ENCODE results near the gene FAM151B. TPM values are rescaled to one million over a fixed set of nuclear protein-coding genes. Genes with fewer than 3 reads are reported as not detected.

FAM151B gene
- total and polyA plus RNA-seq, 10 donors, result 0.35 to 6.6 (median 3.4) TPM

DNA sequence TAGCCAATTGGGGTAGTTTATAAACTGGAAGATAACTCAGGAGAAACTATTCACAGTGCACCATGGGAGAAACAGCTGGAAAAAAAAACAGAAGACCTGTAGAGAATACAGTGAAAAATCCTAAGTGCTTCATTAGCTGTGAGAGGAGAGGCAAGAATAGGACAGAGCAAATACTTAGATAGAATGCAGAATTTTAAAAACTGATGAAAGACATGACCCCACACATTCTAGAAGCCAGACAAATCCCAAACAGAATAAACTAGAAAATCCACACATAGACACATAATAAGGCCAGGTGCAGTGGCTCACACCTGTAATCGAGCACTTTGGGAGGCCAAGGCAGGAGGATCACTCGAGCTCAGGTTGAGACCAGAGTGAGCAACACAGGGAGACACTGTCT, 7.5 kb upstream of the FAM151B start:
- peaks cover 3 to 41% (median 31%) of the 10 kb centered on the region in 8 donors for H3K9me3 ChIP-seq
- no peaks in the 10 kb centered on the region for H3K27me3 ChIP-seq (replicated peaks in 1 of 7)
- peaks cover 0 to 49% (median 14%) of the 10 kb centered on the region in 6 donors for H3K36me3 ChIP-seq
- 95 to 100% (median 98%) methylated on average over 2 of the region's 2 CpGs for WGBS, 5 donors
- intact Hi-C loops (cut with DNase I; ENCODE audit: low total_unique reads), result loop anchor here (10.0 kb wide), 1 partner anchor 194 kb away; no protein-coding TSS in a partner anchor
- no peaks in the 10 kb centered on the region for H3K4me1 ChIP-seq
- no peak for TF ChIP-seq POLR2AphosphoS5 (IDR thresholded peaks at IDR 0.05)
- TF ChIP-seq, protein P1, sequence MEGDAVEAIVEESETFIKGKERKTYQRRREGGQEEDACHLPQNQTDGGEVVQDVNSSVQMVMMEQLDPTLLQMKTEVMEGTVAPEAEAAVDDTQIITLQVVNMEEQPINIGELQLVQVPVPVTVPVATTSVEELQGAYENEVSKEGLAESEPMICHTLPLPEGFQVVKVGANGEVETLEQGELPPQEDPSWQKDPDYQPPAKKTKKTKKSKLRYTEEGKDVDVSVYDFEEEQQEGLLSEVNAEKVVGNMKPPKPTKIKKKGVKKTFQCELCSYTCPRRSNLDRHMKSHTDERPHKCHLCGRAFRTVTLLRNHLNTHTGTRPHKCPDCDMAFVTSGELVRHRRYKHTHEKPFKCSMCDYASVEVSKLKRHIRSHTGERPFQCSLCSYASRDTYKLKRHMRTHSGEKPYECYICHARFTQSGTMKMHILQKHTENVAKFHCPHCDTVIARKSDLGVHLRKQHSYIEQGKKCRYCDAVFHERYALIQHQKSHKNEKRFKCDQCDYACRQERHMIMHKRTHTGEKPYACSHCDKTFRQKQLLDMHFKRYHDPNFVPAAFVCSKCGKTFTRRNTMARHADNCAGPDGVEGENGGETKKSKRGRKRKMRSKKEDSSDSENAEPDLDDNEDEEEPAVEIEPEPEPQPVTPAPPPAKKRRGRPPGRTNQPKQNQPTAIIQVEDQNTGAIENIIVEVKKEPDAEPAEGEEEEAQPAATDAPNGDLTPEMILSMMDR (IDR thresholded peaks at IDR 0.05 in 8 of 11, conservative IDR thresholded peaks at IDR 0.05 in 3 of 11), result no peak
- no peak for TF ChIP-seq POLR2A (IDR thresholded peaks at IDR 0.05)
- DNase-seq, result no peak
- no peak overlapping the region for H3K27ac ChIP-seq
- H3K4me3 ChIP-seq, result no peak overlapping the region

DNA sequence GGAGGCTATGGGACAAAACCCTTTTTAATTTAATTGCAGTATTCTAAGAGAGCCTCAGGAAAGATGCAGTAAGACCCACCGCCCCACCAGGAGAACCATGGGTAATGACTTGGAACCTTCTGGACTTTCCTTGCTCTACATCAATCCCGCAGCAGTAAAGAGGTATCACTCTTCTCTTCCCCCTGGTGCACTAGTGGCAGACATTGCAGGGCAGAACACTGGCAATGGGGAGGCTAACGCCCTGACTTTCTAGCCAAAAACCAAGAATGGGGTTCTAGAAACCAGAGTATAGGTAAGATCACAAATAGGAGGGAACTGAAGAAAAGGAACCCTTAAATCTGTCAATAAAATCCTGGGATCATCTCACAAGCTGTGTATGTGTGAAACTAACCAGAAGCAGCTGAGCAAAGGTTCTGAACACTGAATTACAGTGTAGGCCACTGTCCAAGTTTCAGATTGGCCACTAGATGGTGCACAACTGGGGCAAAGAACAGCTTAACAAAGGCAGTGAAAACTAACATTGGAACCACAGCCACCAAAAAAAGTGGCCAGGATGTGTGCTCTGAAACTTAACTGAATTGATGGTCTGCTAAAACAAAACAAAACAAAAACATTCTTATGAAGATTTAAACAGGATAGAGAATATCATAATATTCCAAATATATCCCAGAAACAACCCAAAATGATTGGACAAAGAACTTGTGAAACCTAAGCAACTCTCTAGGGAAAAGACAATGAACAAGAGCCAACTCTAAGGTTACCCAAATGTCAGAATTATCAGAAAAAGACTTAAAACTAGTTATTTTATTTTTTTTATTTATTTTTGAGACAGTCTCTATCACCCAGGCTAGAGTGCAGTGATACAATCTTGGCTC, 6.6 kb upstream of the FAM151B start:
- no peak for DNase-seq
- peaks cover 0 to 40% (median 6%) of the 10 kb centered on the region in 6 donors for H3K36me3 ChIP-seq
- H3K4me3 ChIP-seq, result no peak overlapping the region
- H3K27ac ChIP-seq, result no peak overlapping the region
- no peaks in the 10 kb centered on the region for H3K4me1 ChIP-seq
- H3K27me3 ChIP-seq (replicated peaks in 1 of 7), result no peaks in the 10 kb centered on the region
- TF ChIP-seq POLR2A (IDR thresholded peaks at IDR 0.05) (no peak), POLR2AphosphoS5 (IDR thresholded peaks at IDR 0.05) (peak in 1 of 3 donors; percentile 15)
- TF ChIP-seq, protein P1 (IDR thresholded peaks at IDR 0.05 in 8 of 11, conservative IDR thresholded peaks at IDR 0.05 in 3 of 11), result peak in 10 of 11 experiments; percentile 28 to 74 (median 58)
- intact Hi-C loops (cut with DNase I; ENCODE audit: low total_unique reads), result loop anchor here (10.0 kb wide), 1 partner anchor 194 kb away; no protein-coding TSS in a partner anchor
- WGBS, 5 donors, result 94 to 100% (median 98%) methylated on average over 3 of the region's 3 CpGs
- H3K9me3 ChIP-seq, result peaks cover 3 to 41% (median 31%) of the 10 kb centered on the region in 8 donors

DNA sequence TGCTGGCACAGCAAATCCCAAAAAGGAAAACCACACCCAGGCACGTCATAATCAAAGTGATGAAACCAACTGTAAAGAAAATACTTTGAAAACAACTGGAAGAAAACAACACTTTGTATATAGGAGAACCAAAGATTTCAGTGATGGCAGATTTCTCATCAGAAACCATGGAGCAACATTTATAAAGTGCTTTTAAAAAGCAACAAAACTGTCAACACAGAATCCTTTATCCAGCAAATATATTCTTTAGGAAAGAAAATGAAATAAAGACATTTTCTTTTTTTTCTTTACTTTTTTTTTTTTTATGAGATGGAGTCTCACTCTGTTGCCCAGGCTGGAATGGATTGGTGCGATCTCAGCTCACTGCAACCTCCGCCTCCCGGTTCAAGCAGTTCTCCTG, 5.3 kb upstream of the FAM151B start:
- TF ChIP-seq POLR2A (IDR thresholded peaks at IDR 0.05), result no peak
- TF ChIP-seq, protein P1 (IDR thresholded peaks at IDR 0.05 in 8 of 11, conservative IDR thresholded peaks at IDR 0.05 in 3 of 11), result no peak
- no peak for TF ChIP-seq POLR2AphosphoS5 (IDR thresholded peaks at IDR 0.05)
- peaks cover 0 to 9% (median 0%) of the 10 kb centered on the region in 7 donors for H3K27me3 ChIP-seq (replicated peaks in 1 of 7)
- H3K27ac ChIP-seq, result no peak overlapping the region

More for the DNA sequence above, 5.3 kb upstream of the FAM151B start:
- WGBS, 5 donors, result 74 to 78% (median 76%) methylated on average over 4 of the region's 4 CpGs
- intact Hi-C loops (cut with DNase I; ENCODE audit: low total_unique reads), result loop anchor here (10.0 kb wide), 1 partner anchor 192 kb away; no protein-coding TSS in a partner anchor
- DNase-seq, result no peak
- Histone ChIP-seq H3K9me3 (peaks cover 3 to 41% (median 31%) of the 10 kb centered on the region in 8 donors), H3K4me3 (no peak overlapping the region), H3K36me3 (peaks cover 0 to 29% (median 1%) of the 10 kb centered on the region in 6 donors), H3K4me1 (peaks cover 0 to 12% (median 7%) of the 10 kb centered on the region in 6 donors)
